Fibroblast of the aortic adventitia (primary cell): ENCODE data around the gene CRB2. TPM values are rescaled to one million over a fixed set of nuclear protein-coding genes. Genes with fewer than 3 reads are reported as not detected.
A peak's percentile ranks its signal among the peaks of the same experiment; 100 is the strongest.
"Not testable (repeated sequence)": the region's sequence is repeated elsewhere in the genome, so short reads cannot be mapped to it uniquely, and the experiment has no call there.

Experiments used
- DNase-seq: peaks from one replicate; pipeline ENCODE4 v3.0.0-alpha.2; 2010; ENCODE audit warnings: low read depth
- H3K4me3 ChIP-seq: 2 replicates; pipeline ENCODE4 v1.5.1; 2011; ENCODE audit warnings: low read depth, mild to moderate bottlenecking, control low read depth, low read length, moderate library complexity
- total RNA-seq: library from RNA; depleted of rRNA; stranded (reverse); fragments of >200 nt; gene quantifications from 2 replicates; pipeline ENCODE4 v1.2.3, GENCODE V29; 2012; ENCODE audit warnings: low replicate concordance
- TF ChIP-seq, protein P1 (sequence below): IDR thresholded peaks from 2 replicates; pipeline ENCODE4 v1.5.1; 2011; ENCODE audit warnings: mild to moderate bottlenecking, low read length, control low read depth, inconsistent platforms; ENCODE audit not compliant: insufficient read depth

CRB2 gene
- total RNA-seq, 1 donor = not detected

DNA sequence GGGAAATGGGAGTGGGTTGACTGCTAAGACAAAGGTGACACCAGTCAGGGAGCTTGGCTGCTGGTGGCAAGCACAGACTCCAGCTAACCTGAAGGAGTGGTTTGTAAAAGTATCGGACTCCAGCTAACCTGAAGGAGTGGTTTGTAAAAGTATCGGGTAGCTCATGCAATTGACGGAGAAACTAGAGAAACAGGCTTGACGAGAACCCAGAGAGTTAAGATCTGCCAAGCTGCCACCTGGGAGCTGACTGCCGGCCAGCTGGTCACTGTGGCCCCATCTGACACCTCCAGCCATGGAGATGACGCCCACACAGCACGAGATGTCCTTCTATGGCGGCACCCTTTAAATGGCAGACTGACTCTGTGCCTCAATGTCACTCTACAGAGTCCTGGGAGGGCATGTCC is 28.3 kb upstream of the CRB2 start:
- TF ChIP-seq, protein P1, sequence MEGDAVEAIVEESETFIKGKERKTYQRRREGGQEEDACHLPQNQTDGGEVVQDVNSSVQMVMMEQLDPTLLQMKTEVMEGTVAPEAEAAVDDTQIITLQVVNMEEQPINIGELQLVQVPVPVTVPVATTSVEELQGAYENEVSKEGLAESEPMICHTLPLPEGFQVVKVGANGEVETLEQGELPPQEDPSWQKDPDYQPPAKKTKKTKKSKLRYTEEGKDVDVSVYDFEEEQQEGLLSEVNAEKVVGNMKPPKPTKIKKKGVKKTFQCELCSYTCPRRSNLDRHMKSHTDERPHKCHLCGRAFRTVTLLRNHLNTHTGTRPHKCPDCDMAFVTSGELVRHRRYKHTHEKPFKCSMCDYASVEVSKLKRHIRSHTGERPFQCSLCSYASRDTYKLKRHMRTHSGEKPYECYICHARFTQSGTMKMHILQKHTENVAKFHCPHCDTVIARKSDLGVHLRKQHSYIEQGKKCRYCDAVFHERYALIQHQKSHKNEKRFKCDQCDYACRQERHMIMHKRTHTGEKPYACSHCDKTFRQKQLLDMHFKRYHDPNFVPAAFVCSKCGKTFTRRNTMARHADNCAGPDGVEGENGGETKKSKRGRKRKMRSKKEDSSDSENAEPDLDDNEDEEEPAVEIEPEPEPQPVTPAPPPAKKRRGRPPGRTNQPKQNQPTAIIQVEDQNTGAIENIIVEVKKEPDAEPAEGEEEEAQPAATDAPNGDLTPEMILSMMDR = no peak
- DNase-seq = no peak
- no peak overlapping the region for H3K4me3 ChIP-seq

DNA sequence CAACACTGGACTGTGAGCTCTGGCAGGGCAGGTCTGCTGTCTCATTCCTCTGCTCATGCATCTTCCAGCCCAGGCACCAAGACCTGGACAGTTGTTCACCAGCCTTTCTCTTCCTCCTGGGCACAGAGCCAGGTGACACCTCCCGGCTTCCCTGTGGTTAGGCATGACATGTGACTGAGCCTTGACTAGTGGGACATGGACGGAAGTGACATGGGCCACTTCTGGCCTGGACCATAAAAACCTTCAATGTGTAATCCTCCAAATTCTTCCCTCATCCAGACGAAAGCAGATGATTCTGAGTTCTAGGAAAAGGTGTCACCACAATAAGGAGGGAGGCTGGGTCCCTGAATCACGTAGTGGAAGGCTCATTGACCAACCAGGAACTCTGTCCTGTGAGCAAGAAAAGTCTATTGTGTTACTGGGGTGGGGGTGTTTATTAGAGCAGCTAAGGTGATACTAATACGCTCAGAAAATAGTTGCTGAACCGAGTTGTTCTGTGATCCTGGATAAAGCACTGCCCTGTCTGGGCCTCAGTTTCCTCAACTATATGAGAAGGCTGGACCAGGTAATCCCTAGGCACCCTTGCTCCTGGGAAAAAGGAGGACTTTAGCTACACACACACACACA is 26.6 kb upstream of the CRB2 start:
- TF ChIP-seq, protein P1 = no peak
- DNase-seq = no peak
- no peak overlapping the region for H3K4me3 ChIP-seq

DNA sequence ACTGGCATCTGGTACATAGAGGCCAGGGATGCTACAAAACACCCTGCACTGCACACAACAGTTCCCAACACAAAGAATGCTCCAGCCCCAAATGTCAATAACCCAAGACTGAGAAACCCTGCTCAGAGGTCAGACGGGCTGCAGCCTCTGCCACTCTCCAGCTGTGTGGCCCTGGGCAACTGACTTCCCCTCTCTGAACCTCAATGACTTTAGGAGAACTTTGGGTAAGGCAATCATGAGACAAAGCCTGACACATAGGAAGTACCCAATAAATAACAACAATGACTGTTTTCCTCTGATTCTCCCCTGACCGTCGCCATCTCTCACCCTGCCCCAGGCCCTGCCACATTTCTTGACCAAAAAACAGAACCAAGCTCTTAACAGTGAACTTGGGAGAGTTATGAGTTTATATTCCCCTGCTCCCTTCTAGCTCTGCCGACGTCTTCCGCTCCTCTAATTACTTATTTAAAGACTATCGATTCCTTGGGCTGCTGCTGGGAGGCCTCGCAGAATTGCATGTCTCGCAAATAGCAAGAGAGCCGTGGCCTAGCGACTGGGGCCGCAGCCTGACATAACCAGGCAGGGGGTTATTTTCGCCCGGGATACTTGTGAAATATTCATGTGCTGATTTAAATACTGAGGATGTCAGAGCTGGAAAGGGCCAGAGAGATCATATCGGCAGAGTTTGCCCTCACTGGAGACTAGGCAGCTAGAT is 24.5 kb upstream of the CRB2 start:
- TF ChIP-seq, protein P1 = no peak
- DNase-seq = no peak
- no peak overlapping the region for H3K4me3 ChIP-seq

DNA sequence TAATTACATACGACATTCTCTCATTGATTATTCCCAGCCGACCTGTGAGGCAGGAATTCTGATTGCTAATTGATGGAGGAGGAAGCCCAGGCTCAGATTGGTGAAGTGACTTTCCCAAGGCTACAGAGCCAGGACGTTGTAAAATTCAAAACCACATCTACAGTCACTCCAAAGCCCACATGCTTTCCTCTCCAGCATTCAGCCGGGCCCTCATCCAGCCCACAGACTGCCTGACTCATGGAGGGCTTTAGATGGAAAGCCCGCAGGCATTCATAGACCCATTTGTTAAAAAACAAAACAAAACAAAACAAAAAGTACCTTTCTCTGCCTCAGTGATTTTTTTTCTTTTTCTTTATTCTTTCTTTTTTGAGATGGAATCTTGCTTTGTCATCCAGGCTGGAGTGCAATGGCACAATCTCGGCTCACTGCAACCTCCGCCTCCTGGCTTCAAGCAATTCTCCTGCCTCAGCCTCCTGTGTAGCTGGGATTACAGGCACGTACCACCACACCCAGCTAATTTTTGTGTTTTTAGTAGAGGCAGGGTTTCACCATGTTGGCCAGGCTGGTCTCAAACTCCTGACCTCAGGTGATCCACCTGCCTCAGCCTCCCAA is 22.8 kb upstream of the CRB2 start:
- peak; percentile 60 for DNase-seq
- not testable (repeated sequence) for H3K4me3 ChIP-seq

DNA sequence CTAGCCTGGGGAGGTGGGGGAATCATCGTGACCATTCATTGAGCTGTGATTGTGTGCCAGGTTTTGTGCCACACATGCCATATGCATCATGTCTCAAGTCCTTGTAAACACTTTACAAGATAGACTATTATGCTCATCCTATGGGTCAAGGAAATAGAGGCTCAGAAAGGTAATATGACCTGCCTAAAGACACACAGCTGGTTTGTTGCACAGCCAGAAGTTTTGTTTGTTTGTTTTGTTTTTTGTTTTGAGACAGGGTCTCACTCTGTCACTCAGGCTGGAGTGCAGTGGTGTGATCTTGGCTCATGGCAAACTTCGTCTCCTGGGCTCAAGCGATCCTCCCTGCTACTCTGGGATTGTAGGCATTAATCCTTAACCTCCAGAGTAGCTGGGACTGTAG is 21.4 kb upstream of the CRB2 start:
- TF ChIP-seq, protein P1 = no peak
- no peak for DNase-seq
- H3K4me3 ChIP-seq = no peak overlapping the region

DNA sequence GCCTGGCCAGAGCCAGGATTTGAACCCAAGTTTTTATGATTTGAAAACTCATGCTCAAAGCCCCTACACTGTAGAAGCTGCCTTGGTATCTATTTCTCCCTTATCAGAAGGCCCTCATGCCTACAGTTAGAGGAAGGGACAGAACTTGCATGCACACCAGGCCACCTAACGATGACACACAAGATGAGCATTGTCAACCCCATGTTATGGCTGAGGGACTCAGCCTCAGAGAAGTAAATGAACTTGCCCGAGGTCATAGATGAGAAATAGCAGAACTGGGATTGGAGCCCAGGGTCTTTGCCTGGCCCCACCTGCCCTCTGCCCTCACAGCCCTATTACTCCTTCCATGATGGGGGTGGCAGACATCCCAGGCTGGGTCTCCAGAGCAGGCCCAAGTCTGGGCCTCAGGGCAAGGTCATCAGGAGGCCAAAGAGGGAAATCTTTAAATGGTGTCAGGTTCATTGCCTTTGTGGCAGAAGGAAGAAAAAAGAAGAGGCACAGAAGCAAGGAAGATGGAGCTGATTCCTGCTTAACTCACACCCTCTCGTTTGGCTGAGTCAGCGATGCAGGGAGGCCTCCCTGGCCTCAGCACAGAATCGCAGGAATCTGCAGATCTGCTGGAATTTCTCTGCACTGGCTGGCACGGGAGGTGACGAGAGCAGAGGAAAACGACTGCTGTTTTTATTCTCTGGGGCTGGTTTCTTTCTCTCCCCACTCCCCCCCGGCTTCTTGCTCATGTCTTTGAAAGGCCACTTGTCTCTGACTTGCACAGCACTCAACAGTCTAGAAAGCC is 20.6 kb upstream of the CRB2 start:
- no peak overlapping the region for H3K4me3 ChIP-seq
- TF ChIP-seq, protein P1 = no peak
- DNase-seq = peak; percentile 71

DNA sequence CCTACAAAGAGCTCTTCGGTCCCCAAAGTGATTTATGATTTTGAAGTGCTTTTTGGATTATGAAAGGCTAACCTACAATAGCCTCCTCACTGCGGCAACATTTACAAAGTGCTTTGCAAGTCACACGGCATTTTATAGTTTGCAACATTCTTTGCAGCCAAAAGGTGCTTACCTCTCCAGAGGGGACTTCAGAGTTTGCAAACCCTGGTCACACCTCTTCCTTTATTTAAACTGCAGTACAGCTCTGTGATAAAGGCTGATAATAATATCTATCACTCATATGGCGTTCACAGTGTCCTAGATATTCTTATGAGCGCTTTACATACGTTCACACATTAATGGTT is 20.0 kb upstream of the CRB2 start:
- TF ChIP-seq, protein P1 = no peak
- H3K4me3 ChIP-seq = no peak overlapping the region
- DNase-seq = no peak
